HepG2 (cell line): Measurements from ENCODE around the gene SBK1. TPM values are rescaled to one million over a fixed set of nuclear protein-coding genes. Genes with fewer than 3 reads are reported as not detected.

ENCODE experiments used
- BRCA1 ChIP-seq: sonication (generic); formaldehyde crosslinking; IDR thresholded peaks from 2 replicates; pipeline ENCODE4 v1.4.0; 2020; ENCODE audit warnings: missing genetic modification reagents
- CBX5 ChIP-seq: sonication (generic); formaldehyde crosslinking; IDR thresholded peaks from 2 replicates; pipeline ENCODE4 v1.4.0; 2020; ENCODE audit warnings: missing genetic modification reagents, borderline replicate concordance
- FOXK2 ChIP-seq: fragments of 450-650 bp; IDR thresholded peaks from 2 replicates; pipeline ENCODE4 v1.6.1; 2016
- HOXA9 ChIP-seq: sonication (generic); formaldehyde crosslinking; IDR thresholded peaks from 2 replicates; pipeline ENCODE4 v1.8.1; 2022; ENCODE audit warnings: missing genetic modification reagents, mild to moderate bottlenecking, moderate library complexity, borderline replicate concordance
- KDM3A ChIP-seq: IDR thresholded peaks from 2 replicates; pipeline ENCODE4 v1.6.1; 2018; ENCODE audit warnings: low read depth, missing compliant biosample characterization
- NR3C1 ChIP-seq: sonication (generic); formaldehyde crosslinking; IDR thresholded peaks from 2 replicates; pipeline ENCODE4 v1.4.0; 2020; ENCODE audit warnings: missing genetic modification reagents
- PCBP2 ChIP-seq: fragments of 200-400 bp; formaldehyde crosslinking; optimal IDR thresholded peaks from 2 replicates; pipeline ENCODE3; 2018; ENCODE audit warnings: low read length, low read depth; ENCODE audit not compliant: poor library complexity, severe bottlenecking
- RNF219 ChIP-seq: sonication (generic); formaldehyde crosslinking; IDR thresholded peaks from 2 replicates; pipeline ENCODE4 v1.5.0; 2020; ENCODE audit warnings: mild to moderate bottlenecking, missing genetic modification reagents
- SP5 ChIP-seq: IDR thresholded peaks from 2 replicates; pipeline ENCODE4 v1.6.1; 2016; ENCODE audit warnings: low read depth, borderline replicate concordance
- TAF1 ChIP-seq: sonication (generic); formaldehyde crosslinking; IDR thresholded peaks from 2 replicates; pipeline ENCODE4 v1.4.0; 2020; ENCODE audit warnings: missing genetic modification reagents
- THRA ChIP-seq: sonication (generic); formaldehyde crosslinking; IDR thresholded peaks from 2 replicates; pipeline ENCODE4 v1.4.0; 2020; ENCODE audit warnings: missing genetic modification reagents, borderline replicate concordance
- ZBTB1 ChIP-seq: sonication (generic); formaldehyde crosslinking; IDR thresholded peaks from 2 replicates; pipeline ENCODE4 v1.4.0; 2020; ENCODE audit warnings: missing genetic modification reagents, borderline replicate concordance
- ZBTB20 ChIP-seq: sonication (generic); formaldehyde crosslinking; IDR thresholded peaks from 2 replicates; pipeline ENCODE4 v1.8.1; 2023; ENCODE audit warnings: missing genetic modification reagents, low read depth, mild to moderate bottlenecking, borderline replicate concordance
- ZBTB8A ChIP-seq: sonication (generic); formaldehyde crosslinking; IDR thresholded peaks from 2 replicates; pipeline ENCODE4 v1.4.0; 2020; ENCODE audit warnings: mild to moderate bottlenecking, low read depth, missing genetic modification reagents, borderline replicate concordance
- ZHX1 ChIP-seq: sonication (generic); formaldehyde crosslinking; IDR thresholded peaks from 2 replicates; pipeline ENCODE4 v1.8.1; 2022; ENCODE audit warnings: low read depth, mild to moderate bottlenecking, missing genetic modification reagents
- ZNF44 ChIP-seq: sonication (generic); formaldehyde crosslinking; IDR thresholded peaks from 2 replicates; pipeline ENCODE4 v1.5.1; 2020; ENCODE audit warnings: mild to moderate bottlenecking, missing genetic modification reagents
- ZNF543 ChIP-seq: sonication (generic); formaldehyde crosslinking; IDR thresholded peaks from 2 replicates; pipeline ENCODE4 v1.4.0; 2020; ENCODE audit warnings: mild to moderate bottlenecking, missing genetic modification reagents
- ZNF569 ChIP-seq: sonication (generic); formaldehyde crosslinking; IDR thresholded peaks from 2 replicates; pipeline ENCODE4 v1.5.0; 2020; ENCODE audit warnings: mild to moderate bottlenecking, missing genetic modification reagents, moderate library complexity, borderline replicate concordance
- ZNF777 ChIP-seq: sonication (generic); formaldehyde crosslinking; IDR thresholded peaks from 2 replicates; pipeline ENCODE4 v1.4.0; 2020; ENCODE audit warnings: missing genetic modification reagents
- ZNF800 ChIP-seq: sonication (generic); formaldehyde crosslinking; IDR thresholded peaks from 2 replicates; pipeline ENCODE4 v1.4.0; 2020; ENCODE audit warnings: missing genetic modification reagents
- polyA plus RNA-seq, 8 experiments: library from polyadenylated mRNA; depleted of rRNA in 3 of 8; stranded (reverse) in 7 of 8; unstranded in 1 of 8; fragments of >200 nt; fragmentation: Illumina TruSeq in 4 of 8; extraction: Trizol in 4 of 8; gene quantifications; 2 replicates each; pipeline versions ENCODE4 v1.2.1 to v1.2.3, GENCODE V29; 2011 to 2016; ENCODE audit warnings: low read depth in 4 of 8, missing spikeins in 1 of 8, mixed read lengths in 1 of 8; ENCODE audit not compliant: insufficient read depth in 1 of 8
- total RNA-seq, 5 experiments: library from RNA; depleted of rRNA; stranded (reverse); fragments of >200 nt; fragmentation: Illumina TruSeq; extraction: Trizol; gene quantifications; 2 replicates each; pipeline ENCODE4 v1.2.3, GENCODE V29; 2016; ENCODE audit warnings: low read depth in 1 of 5
- TF ChIP-seq, protein P1 (sequence below), 2 experiments: fragments of 450-650 bp in 1 of 2; sonication (generic) in 1 of 2; formaldehyde crosslinking; IDR thresholded peaks; 2 replicates each; pipeline versions ENCODE4 v1.5.0 to v1.8.0; 2020 to 2022; ENCODE audit warnings: mild to moderate bottlenecking in 1 of 2, missing genetic modification reagents in 1 of 2

The SBK1 gene
- total and polyA plus RNA-seq, 2 of the 13 experiments (the other 11 are each of a cell fraction or from before 2014, with no cell fraction given) = 0.15 to 0.17 TPM

GRCh38 chr16:28324235-28324886 is 32.0 kb downstream of the SBK1 start (continued):
- no peak for TF ChIP-seq ZHX1 (CRISPR knock-in tag)
- no peak for TF ChIP-seq ZBTB20 (CRISPR knock-in tag)
- 0 out of 2 replicates have a peak, but pooled peaks have one; percentile 19 for TF ChIP-seq KDM3A (CRISPR knock-in tag)
- TF ChIP-seq NR3C1 (CRISPR knock-in tag) = no peak
- TF ChIP-seq ZNF800 (CRISPR knock-in tag) = no peak
- TF ChIP-seq BRCA1 (CRISPR knock-in tag) = no peak
- peak; percentile 48; the same call in 1 of the 2 replicates for TF ChIP-seq SP5
- TF ChIP-seq, protein P1, sequence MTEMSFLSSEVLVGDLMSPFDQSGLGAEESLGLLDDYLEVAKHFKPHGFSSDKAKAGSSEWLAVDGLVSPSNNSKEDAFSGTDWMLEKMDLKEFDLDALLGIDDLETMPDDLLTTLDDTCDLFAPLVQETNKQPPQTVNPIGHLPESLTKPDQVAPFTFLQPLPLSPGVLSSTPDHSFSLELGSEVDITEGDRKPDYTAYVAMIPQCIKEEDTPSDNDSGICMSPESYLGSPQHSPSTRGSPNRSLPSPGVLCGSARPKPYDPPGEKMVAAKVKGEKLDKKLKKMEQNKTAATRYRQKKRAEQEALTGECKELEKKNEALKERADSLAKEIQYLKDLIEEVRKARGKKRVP (CRISPR knock-in tag; IDR thresholded peaks at IDR 0.05) = no peak
- no peak for TF ChIP-seq THRA (CRISPR knock-in tag)
- TF ChIP-seq ZNF777 = no peak
- TF ChIP-seq FOXK2 = 0 out of 2 replicates have a peak, but pooled peaks have one; percentile 14
- no peak for TF ChIP-seq HOXA9 (CRISPR knock-in tag)
- TF ChIP-seq TAF1 = no peak
- no peak for TF ChIP-seq ZNF569
- no peak for TF ChIP-seq RNF219 (CRISPR knock-in tag)
- TF ChIP-seq ZBTB8A = no peak
- TF ChIP-seq CBX5 (CRISPR knock-in tag) = no peak; the same call in 1 of the 2 replicates
- TF ChIP-seq ZNF543 (CRISPR knock-in tag) = no peak
- TF ChIP-seq ZNF44 (CRISPR knock-in tag) = no peak
- no peak for TF ChIP-seq PCBP2
- TF ChIP-seq ZBTB1 = no peak
